ENCODE results near the gene MRPL32. TPM values are rescaled to one million over a fixed set of nuclear protein-coding genes. Genes with fewer than 3 reads are reported as not detected.

MRPL32 gene
- total RNA-seq, 1 donor from 2014 or later, result 65.5 TPM

DNA sequence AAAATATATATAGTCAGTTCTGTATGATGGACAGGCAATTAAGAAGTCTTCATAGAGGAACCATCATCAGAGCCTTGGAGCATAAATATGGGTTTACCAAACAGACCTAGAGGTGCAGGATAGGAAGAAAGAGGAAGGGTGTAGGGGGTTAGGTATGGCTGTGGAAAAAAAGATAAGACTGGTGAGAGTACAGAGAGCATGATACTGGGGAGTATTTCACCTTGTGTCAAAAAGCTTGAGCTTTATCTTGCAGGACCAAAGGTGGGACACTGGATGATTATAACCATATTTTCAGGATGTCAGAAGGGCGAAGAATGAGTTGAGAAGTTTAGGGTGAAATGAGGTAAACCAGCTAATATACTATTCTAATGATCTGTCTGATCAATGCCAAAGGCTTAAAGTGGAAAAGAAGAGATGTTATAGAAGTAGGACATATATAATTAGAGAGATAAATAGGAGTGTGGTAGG lies 54.6 kb downstream of the MRPL32 start:
- Histone ChIP-seq H3K27ac (replicated peaks) (no peak overlapping the region), H3K4me3 (no peak overlapping the region), H3K27me3 (ENCODE audit: low read depth) (peaks cover under 1% of the 10 kb centered on the region), H3K36me3 (no peaks in the 10 kb centered on the region), H3K4me1 (no peaks in the 10 kb centered on the region), H3K9me3 (replicated peaks) (peaks cover 18% of the 10 kb centered on the region)
- no peak for TF ChIP-seq CTCF (IDR thresholded peaks at IDR 0.05; ENCODE audit: borderline replicate concordance)
- no peak for DNase-seq
- intact Hi-C loops (cut with micrococcal nuclease), result no loop called here

Other genes starting within 250 kb of the MRPL32 start
- gene C7orf25, start 20.3 kb upstream of the MRPL32 start, total RNA-seq, result 4.9 TPM
- 77.7 TPM for gene PSMA2, start 202 bp upstream of the MRPL32 start, total RNA-seq
- not detected for gene HECW1, start 180.3 kb downstream of the MRPL32 start, total RNA-seq